IPS DF 4.7 (cell line): ENCODE data around the gene ARID4B.
"Not testable (repeated sequence)": the region's sequence is repeated elsewhere in the genome, so short reads cannot be mapped to it uniquely, and the experiment has no call there.

Experiments used
- DNase-seq: peaks from one replicate; pipeline ENCODE4 v3.0.0-alpha.2; 2013; ENCODE audit warnings: low spot score; ENCODE audit errors: extremely low read depth

ARID4B gene

GRCh38 chr1:235328271-235329138 lies 526 bp upstream of the ARID4B start, which contains the start of gene GGPS1:
GGPS1 (plus strand) TSS chr1:235328570; CDS start chr1:235335265, 6,695 bp downstream.
- peak; percentile 99 for DNase-seq

- DNase-seq = no peak
Observed at GRCh38 chr1:235326719-235327558, 1.0 kb downstream of the ARID4B start.

- no peak for DNase-seq
Observed at GRCh38 chr1:235325854-235326253, 2.1 kb downstream of the ARID4B start.

GRCh38 chr1:235325139-235325538 lies 2.8 kb downstream of the ARID4B start:
- no peak for DNase-seq

GRCh38 chr1:235324296-235324695 lies 3.7 kb downstream of the ARID4B start:
- no peak for DNase-seq

- no peak for DNase-seq
Observed at GRCh38 chr1:235320521-235321179, 7.3 kb downstream of the ARID4B start.

- no peak for DNase-seq
Observed at GRCh38 chr1:235319255-235319654, 8.7 kb downstream of the ARID4B start.

GRCh38 chr1:235317168-235317567 lies 10.8 kb downstream of the ARID4B start:
- DNase-seq = no peak

- DNase-seq = no peak
Observed at GRCh38 chr1:235315735-235316134, 12.2 kb downstream of the ARID4B start.

- DNase-seq = no peak
Observed at GRCh38 chr1:235315173-235315572, 12.8 kb downstream of the ARID4B start.

- no peak for DNase-seq
Observed at GRCh38 chr1:235313931-235314678, 13.9 kb downstream of the ARID4B start.

- no peak for DNase-seq
Observed at GRCh38 chr1:235313262-235313661, 14.7 kb downstream of the ARID4B start.

- DNase-seq = not testable (repeated sequence)
Observed at GRCh38 chr1:235309206-235309605, 18.8 kb downstream of the ARID4B start.

- DNase-seq = no peak
Observed at GRCh38 chr1:235307158-235308124, 20.5 kb downstream of the ARID4B start.

- no peak for DNase-seq
Observed at GRCh38 chr1:235304549-235305451, 23.2 kb downstream of the ARID4B start.

GRCh38 chr1:235302143-235302542 lies 25.8 kb downstream of the ARID4B start:
- DNase-seq = no peak

- DNase-seq = no peak
Observed at GRCh38 chr1:235299169-235299858, 28.7 kb downstream of the ARID4B start.

- DNase-seq = no peak
Observed at GRCh38 chr1:235298758-235299157, 29.2 kb downstream of the ARID4B start.
